ENCODE data around the gene HIPK3.
A peak's percentile ranks its signal among the peaks of the same experiment; 100 is the strongest.

HIPK3 gene

DNA sequence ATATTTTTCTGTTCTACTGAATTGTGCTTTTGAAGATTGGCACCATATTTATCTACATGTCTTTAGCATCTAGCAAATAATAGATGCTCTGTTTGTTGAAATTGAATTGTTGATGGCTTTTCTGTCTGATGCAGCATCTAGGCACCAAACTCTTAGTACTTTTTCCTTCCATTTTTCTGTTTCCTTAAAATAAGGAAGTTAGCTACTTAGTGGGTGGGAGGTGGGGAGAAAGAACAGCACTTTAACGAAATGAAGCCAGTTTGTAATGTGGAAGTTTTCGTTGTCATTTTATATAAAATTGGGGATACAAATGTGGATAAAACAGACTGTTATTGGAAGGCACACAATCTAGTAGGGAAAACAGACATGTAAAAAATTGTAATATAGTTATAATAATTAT is 76.6 kb downstream of the HIPK3 start:
- DNase-seq (ENCODE audit: extremely low spot score): no peak
- ChIA-PET POLR2A (no interaction called here), CTCF (interaction anchor here (1.1 to 1.5 kb wide), 5 partner anchors 13 to 268 kb away, joined by 3 to 5 read pairs (median 4); no protein-coding TSS in a partner anchor)
- TF ChIP-seq, protein P1, sequence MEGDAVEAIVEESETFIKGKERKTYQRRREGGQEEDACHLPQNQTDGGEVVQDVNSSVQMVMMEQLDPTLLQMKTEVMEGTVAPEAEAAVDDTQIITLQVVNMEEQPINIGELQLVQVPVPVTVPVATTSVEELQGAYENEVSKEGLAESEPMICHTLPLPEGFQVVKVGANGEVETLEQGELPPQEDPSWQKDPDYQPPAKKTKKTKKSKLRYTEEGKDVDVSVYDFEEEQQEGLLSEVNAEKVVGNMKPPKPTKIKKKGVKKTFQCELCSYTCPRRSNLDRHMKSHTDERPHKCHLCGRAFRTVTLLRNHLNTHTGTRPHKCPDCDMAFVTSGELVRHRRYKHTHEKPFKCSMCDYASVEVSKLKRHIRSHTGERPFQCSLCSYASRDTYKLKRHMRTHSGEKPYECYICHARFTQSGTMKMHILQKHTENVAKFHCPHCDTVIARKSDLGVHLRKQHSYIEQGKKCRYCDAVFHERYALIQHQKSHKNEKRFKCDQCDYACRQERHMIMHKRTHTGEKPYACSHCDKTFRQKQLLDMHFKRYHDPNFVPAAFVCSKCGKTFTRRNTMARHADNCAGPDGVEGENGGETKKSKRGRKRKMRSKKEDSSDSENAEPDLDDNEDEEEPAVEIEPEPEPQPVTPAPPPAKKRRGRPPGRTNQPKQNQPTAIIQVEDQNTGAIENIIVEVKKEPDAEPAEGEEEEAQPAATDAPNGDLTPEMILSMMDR (IDR thresholded peaks at IDR 0.05; ENCODE audit: control extremely low read depth, extremely low read depth, low read depth, missing control alignments): no peak

DNA sequence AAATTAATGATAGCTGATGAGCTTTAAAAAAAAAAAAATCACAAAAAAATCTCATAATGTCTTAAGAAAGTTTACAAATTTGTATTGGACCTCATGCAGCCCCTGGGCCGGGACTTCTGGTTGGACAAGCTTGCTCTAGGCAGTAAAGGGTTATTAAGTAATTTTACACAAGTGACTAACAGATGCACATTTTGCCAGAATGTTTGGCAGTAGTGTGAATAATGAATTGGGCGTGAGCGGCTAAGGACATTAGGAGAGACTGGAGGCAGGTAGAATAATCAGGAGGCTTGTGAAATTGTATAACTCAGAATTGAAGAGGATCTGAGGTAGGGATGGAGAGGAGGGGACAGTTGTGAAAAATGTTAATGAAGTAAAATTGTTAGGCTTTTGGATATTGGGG is 77.4 kb downstream of the HIPK3 start:
- TF ChIP-seq, protein P1 (IDR thresholded peaks at IDR 0.05; ENCODE audit: control extremely low read depth, extremely low read depth, low read depth, missing control alignments): no peak
- POLR2A ChIA-PET: no interaction called here
- CTCF ChIA-PET: interaction anchor here (1.5 kb wide), 3 partner anchors 12 to 269 kb away, joined by 3 to 4 read pairs (median 4); no protein-coding TSS in a partner anchor
- DNase-seq (ENCODE audit: extremely low spot score): no peak

DNA sequence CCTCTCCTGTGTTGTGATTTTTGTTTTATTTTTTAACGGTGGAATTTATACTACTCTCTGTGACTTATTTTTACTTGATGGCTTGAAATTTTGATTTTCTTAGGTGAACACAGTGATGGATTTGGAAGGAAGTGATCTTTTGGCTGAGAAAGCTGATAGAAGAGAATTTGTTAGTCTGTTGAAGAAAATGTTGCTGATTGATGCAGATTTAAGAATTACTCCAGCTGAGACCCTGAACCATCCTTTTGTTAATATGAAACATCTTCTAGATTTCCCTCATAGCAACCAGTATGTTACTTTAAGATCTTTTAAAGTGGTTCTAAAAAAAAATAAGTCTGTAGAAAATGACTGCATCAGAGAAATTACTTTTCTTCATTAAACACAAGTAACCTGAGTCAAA is 82.1 kb downstream of the HIPK3 start:
- DNase-seq (ENCODE audit: extremely low spot score): no peak
- ChIA-PET CTCF (no interaction called here), POLR2A (no interaction called here)
- TF ChIP-seq, protein P1 (IDR thresholded peaks at IDR 0.05; ENCODE audit: control extremely low read depth, extremely low read depth, low read depth, missing control alignments): no peak

DNA sequence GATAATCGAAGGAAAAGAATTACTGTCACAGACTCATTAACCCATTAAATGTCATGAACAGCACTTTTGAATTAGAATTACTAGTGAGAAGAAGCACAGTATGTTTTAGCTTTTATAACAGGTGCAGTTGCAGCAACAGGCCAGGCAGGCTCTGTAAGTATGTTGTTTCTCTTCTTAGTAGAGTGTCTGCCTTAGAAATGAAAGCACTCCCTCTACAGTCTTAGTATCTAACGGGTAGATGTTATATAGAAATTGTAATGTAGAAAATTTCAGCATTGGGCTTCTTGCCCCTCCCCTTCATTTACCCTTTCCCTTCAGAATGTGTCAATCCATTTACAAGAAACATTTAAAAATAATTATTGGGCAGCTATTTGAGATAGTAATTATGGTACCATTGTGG is 87.4 kb downstream of the HIPK3 start:
- ChIA-PET POLR2A (no interaction called here), CTCF (interaction anchor here (1.0 to 1.2 kb wide), 5 partner anchors 9 to 343 kb away, joined by 3 to 4 read pairs (median 3); partner anchors contain the start of gene CSTF3)
- no peak for DNase-seq (ENCODE audit: extremely low spot score)
- TF ChIP-seq, protein P1 (IDR thresholded peaks at IDR 0.05; ENCODE audit: control extremely low read depth, extremely low read depth, low read depth, missing control alignments): peak; percentile 35

DNA sequence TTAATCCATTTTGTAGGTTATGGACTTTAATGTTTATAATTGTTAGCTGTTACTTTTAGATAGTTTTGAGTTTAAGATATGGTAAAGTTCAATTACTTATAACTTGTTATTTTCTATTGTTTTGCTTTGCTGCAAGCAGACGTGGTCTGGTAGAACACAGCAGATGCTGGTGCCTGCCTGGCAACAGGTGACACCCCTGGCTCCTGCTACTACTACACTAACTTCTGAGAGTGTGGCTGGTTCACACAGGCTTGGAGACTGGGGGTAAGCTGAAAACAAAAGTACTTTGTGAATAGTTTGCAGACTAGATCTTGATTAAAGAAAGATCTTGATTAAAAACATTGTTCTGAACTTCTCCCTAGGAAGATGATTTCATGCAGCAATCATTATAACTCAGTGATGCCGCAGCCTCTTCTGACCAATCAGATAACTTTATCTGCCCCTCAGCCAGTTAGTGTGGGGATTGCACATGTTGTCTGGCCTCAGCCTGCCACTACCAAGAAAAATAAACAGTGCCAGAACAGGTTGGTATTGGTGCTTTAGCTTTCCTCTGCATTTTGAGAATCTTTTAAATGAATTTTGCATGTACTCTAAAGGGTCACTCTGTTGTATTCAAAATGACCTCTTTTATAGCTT is 90.4 kb downstream of the HIPK3 start:
- TF ChIP-seq, protein P1 (IDR thresholded peaks at IDR 0.05; ENCODE audit: control extremely low read depth, extremely low read depth, low read depth, missing control alignments): no peak
- peak; percentile 37 for DNase-seq (ENCODE audit: extremely low spot score)
- ChIA-PET CTCF (interaction anchor here (0.6 to 2.8 kb wide), 10 partner anchors 13 to 340 kb away, joined by 3 to 11 read pairs (median 4); no protein-coding TSS in a partner anchor), POLR2A (no interaction called here)

DNA sequence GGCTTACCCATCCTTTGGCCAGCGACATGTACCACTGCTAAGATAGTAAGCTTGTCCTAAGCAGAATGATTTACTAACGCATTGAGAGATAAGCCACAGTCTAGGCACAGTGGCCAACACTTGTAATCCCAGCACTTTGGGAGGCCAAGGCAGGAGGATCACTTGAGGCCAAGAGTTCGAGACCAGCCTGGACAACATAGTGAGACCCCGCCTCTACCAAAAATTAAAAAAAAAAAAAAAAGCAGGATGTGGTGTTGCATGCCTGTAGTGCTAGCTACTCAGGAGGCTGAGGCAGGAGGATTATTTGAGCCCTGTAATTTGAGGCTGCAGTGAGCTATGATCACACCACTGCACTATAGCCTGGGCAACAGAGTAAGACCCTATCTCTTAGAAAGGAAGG is 93.1 kb downstream of the HIPK3 start:
- TF ChIP-seq, protein P1 (IDR thresholded peaks at IDR 0.05; ENCODE audit: control extremely low read depth, extremely low read depth, low read depth, missing control alignments): no peak
- POLR2A ChIA-PET: no interaction called here
- DNase-seq (ENCODE audit: extremely low spot score): no peak
- CTCF ChIA-PET: no interaction called here
